ENCODE measurements around the gene ATM. TPM values are rescaled to one million over a fixed set of nuclear protein-coding genes. Genes with fewer than 3 reads are reported as not detected.

Gene ATM
- total RNA-seq, 1 experiment from 2014 or later = 70.6 TPM

- TF ChIP-seq, protein P1, sequence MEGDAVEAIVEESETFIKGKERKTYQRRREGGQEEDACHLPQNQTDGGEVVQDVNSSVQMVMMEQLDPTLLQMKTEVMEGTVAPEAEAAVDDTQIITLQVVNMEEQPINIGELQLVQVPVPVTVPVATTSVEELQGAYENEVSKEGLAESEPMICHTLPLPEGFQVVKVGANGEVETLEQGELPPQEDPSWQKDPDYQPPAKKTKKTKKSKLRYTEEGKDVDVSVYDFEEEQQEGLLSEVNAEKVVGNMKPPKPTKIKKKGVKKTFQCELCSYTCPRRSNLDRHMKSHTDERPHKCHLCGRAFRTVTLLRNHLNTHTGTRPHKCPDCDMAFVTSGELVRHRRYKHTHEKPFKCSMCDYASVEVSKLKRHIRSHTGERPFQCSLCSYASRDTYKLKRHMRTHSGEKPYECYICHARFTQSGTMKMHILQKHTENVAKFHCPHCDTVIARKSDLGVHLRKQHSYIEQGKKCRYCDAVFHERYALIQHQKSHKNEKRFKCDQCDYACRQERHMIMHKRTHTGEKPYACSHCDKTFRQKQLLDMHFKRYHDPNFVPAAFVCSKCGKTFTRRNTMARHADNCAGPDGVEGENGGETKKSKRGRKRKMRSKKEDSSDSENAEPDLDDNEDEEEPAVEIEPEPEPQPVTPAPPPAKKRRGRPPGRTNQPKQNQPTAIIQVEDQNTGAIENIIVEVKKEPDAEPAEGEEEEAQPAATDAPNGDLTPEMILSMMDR (IDR thresholded peaks at IDR 0.05; ENCODE audit: unreplicated experiment) = no peak
- H3K4me1 Mint-ChIP-seq (ENCODE audit: insufficient read depth, unreplicated experiment) = no peaks in the 10 kb centered on the region
- no peak for DNase-seq (ENCODE audit: unreplicated experiment)
- no peaks in the 10 kb centered on the region for H3K27me3 Mint-ChIP-seq (ENCODE audit: insufficient read depth, unreplicated experiment)
- intact Hi-C loops (cut with micrococcal nuclease) = no loop called here
- BruUV-seq (replicated peaks) = no TSS peak
- no peak overlapping the region for H3K27ac Mint-ChIP-seq (ENCODE audit: low read depth, unreplicated experiment)
- no peak overlapping the region for H3K4me3 Mint-ChIP-seq (ENCODE audit: unreplicated experiment)
- CTCF ChIA-PET = no interaction called here
- H3K36me3 Mint-ChIP-seq (ENCODE audit: insufficient read depth, unreplicated experiment) = peaks cover 28% of the 10 kb centered on the region
- H3K9me3 Mint-ChIP-seq (ENCODE audit: unreplicated experiment) = no peaks in the 10 kb centered on the region
- POLR2A ChIA-PET = interaction anchor here (0.6 kb wide), 1 partner anchor 9 kb away, joined by 3 read pairs; no protein-coding TSS in a partner anchor
These were observed 141.3 kb downstream of the ATM start for GRCh38 chr11:108364159-108364558.

DNA sequence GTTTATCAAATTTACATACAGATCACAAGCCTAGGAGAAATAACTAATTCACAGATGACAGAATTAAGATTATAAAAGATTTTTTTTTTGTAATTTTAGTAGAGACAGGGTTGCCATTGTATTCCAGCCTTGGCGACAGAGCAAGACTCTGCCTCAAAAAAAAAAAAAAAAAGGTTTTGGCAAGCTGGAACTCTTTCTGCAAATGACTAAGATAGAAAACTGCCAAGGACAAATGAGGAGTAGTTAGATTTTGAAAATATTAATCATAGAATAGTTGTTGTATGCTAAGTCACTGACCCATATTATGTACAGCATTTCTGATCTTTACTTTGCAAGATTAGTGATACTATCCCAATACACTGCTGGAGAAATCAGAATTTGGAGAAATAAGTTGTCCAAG is 145.3 kb downstream of the ATM start:
- Mint-ChIP-seq H3K4me3 (ENCODE audit: unreplicated experiment) (no peak overlapping the region), H3K9me3 (ENCODE audit: unreplicated experiment) (no peaks in the 10 kb centered on the region), H3K27ac (ENCODE audit: low read depth, unreplicated experiment) (no peak overlapping the region), H3K4me1 (ENCODE audit: insufficient read depth, unreplicated experiment) (no peaks in the 10 kb centered on the region), H3K36me3 (ENCODE audit: insufficient read depth, unreplicated experiment) (peaks cover 48% of the 10 kb centered on the region), H3K27me3 (ENCODE audit: insufficient read depth, unreplicated experiment) (no peaks in the 10 kb centered on the region)
- TF ChIP-seq, protein P1 (IDR thresholded peaks at IDR 0.05; ENCODE audit: unreplicated experiment) = no peak
- BruUV-seq (replicated peaks) = no TSS peak
- ChIA-PET CTCF (interaction anchor here (0.6 to 1.1 kb wide), 2 partner anchors 18 to 279 kb away, joined by 3 to 4 read pairs; no protein-coding TSS in a partner anchor), POLR2A (interaction anchor here (0.7 to 1.1 kb wide), 2 partner anchors 99 to 797 kb away, joined by 4 read pairs; partner anchors contain the start of gene C11orf65)
- DNase-seq (ENCODE audit: unreplicated experiment) = no peak
- intact Hi-C loops (cut with micrococcal nuclease) = no loop called here

GRCh38 chr11:108369064-108369463 is 146.2 kb downstream of the ATM start:
- Mint-ChIP-seq H3K27me3 (ENCODE audit: insufficient read depth, unreplicated experiment) (no peaks in the 10 kb centered on the region), H3K4me3 (ENCODE audit: unreplicated experiment) (no peak overlapping the region), H3K27ac (ENCODE audit: low read depth, unreplicated experiment) (no peak overlapping the region), H3K9me3 (ENCODE audit: unreplicated experiment) (no peaks in the 10 kb centered on the region), H3K4me1 (ENCODE audit: insufficient read depth, unreplicated experiment) (no peaks in the 10 kb centered on the region), H3K36me3 (ENCODE audit: insufficient read depth, unreplicated experiment) (peaks cover 48% of the 10 kb centered on the region)
- CTCF ChIA-PET = no interaction called here
- intact Hi-C loops (cut with micrococcal nuclease) = no loop called here
- DNase-seq (ENCODE audit: unreplicated experiment) = no peak
- no TSS peak for BruUV-seq (replicated peaks)
- POLR2A ChIA-PET = no interaction called here
- TF ChIP-seq, protein P1 (IDR thresholded peaks at IDR 0.05; ENCODE audit: unreplicated experiment) = no peak

- Mint-ChIP-seq H3K4me3 (ENCODE audit: unreplicated experiment) (no peak overlapping the region), H3K27me3 (ENCODE audit: insufficient read depth, unreplicated experiment) (no peaks in the 10 kb centered on the region), H3K9me3 (ENCODE audit: unreplicated experiment) (no peaks in the 10 kb centered on the region), H3K27ac (ENCODE audit: low read depth, unreplicated experiment) (no peak overlapping the region), H3K36me3 (ENCODE audit: insufficient read depth, unreplicated experiment) (peaks cover 42% of the 10 kb centered on the region), H3K4me1 (ENCODE audit: insufficient read depth, unreplicated experiment) (no peaks in the 10 kb centered on the region)
- no peak for DNase-seq (ENCODE audit: unreplicated experiment)
- intact Hi-C loops (cut with micrococcal nuclease) = no loop called here
- no TSS peak for BruUV-seq (replicated peaks)
- ChIA-PET CTCF (interaction anchor here (1.0 kb wide), 1 partner anchor 28 kb away, joined by 4 read pairs; no protein-coding TSS in a partner anchor), POLR2A (interaction anchor here (0.6 kb wide), 2 partner anchors 316 to 1962 kb away, joined by 3 read pairs; no protein-coding TSS in a partner anchor)
- TF ChIP-seq, protein P1 (IDR thresholded peaks at IDR 0.05; ENCODE audit: unreplicated experiment) = no peak
These were observed 147.4 kb downstream of the ATM start for GRCh38 chr11:108370315-108370714.

Data from MCF 10A (cell line).